Measurements from ENCODE around the gene FAM20A.

DNA sequence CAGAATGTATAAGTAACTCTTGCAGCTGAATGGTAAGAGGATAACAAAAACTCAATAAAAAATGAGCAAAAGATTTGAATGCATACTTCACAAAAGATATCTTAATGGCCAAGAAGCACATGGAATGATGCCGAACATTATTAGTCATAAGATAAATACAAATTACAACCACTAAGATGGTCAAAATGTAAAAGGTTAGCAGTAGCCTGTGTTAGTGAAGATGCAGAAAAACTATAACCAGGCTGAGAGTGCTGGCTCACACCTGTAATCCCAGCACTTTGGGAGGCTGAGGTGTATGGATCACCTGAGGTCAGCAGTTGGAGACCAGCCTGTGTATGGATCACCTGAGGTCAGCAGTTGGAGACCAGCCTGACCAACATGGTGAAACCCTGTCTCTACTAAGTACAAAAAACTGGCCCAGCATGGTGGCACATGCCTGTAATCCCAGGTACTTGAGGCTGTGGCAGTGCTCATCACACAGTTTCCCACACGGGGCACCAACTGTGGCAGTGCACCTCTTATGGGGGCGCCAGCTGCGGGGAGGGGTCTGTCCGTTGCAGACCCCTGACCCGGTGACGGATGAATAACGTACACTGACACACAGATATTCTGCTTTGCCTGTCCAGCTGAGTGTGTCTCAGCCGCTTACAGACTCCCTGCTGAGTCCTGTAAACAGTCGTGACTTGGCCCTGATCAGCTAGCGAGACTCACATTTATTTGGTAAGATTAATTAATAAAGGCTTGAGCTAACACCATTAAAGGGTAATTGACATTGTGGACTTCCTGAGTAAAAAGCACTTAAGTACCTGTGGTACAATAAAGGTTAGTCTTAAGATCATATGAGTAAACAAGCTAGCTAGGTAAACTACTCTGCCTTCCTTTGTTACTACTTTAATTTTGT is 45.7 kb upstream of the FAM20A start:
- TF ChIP-seq, protein P1, sequence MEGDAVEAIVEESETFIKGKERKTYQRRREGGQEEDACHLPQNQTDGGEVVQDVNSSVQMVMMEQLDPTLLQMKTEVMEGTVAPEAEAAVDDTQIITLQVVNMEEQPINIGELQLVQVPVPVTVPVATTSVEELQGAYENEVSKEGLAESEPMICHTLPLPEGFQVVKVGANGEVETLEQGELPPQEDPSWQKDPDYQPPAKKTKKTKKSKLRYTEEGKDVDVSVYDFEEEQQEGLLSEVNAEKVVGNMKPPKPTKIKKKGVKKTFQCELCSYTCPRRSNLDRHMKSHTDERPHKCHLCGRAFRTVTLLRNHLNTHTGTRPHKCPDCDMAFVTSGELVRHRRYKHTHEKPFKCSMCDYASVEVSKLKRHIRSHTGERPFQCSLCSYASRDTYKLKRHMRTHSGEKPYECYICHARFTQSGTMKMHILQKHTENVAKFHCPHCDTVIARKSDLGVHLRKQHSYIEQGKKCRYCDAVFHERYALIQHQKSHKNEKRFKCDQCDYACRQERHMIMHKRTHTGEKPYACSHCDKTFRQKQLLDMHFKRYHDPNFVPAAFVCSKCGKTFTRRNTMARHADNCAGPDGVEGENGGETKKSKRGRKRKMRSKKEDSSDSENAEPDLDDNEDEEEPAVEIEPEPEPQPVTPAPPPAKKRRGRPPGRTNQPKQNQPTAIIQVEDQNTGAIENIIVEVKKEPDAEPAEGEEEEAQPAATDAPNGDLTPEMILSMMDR (IDR thresholded peaks at IDR 0.05): no peak
- TF ChIP-seq POLR2AphosphoS5 (IDR thresholded peaks at IDR 0.05) (no peak), POLR2A (IDR thresholded peaks at IDR 0.05) (no peak)
